SU-DHL-6 (cell line): ENCODE measurements around the gene BID.

Experiments used
- H2AFZ ChIP-seq: fragments of 200-600 bp; sonication (generic); 2 replicates; pipeline ENCODE4 v1.6.1; 2014; ENCODE audit warnings: low read depth, mild to moderate bottlenecking, moderate library complexity, mixed read lengths, antibody characterized with exemption, low read length; ENCODE audit not compliant: severe bottlenecking
- H3F3A ChIP-seq: fragments of 200-600 bp; shearing (Covaris generic); 2 replicates; pipeline ENCODE4 v1.6.0; 2016; ENCODE audit warnings: antibody characterized with exemption, mild to moderate bottlenecking; ENCODE audit not compliant: insufficient read depth
- H3K27ac ChIP-seq: fragments of 200-600 bp; sonication (generic); 2 replicates; pipeline ENCODE4 v1.5.1; 2016; ENCODE audit warnings: low read depth, mild to moderate bottlenecking, low read length, moderate library complexity, mixed read lengths
- H3K27me3 ChIP-seq: fragments of 200-600 bp; sonication (generic), shearing (Covaris generic); 2 replicates; pipeline ENCODE4 v1.6.0; 2014; ENCODE audit warnings: mild to moderate bottlenecking, low read length
- H3K36me3 ChIP-seq: fragments of 200-600 bp; sonication (generic); 2 replicates; pipeline ENCODE4 v1.6.1; 2014; ENCODE audit warnings: mild to moderate bottlenecking, low read length, mixed read lengths
- H3K4me2 ChIP-seq: fragments of 300-600, 200-600 bp; shearing (Covaris generic), sonication (generic); 2 replicates; pipeline ENCODE4 v1.6.0; 2014; ENCODE audit warnings: low read length, low read depth, mild to moderate bottlenecking; ENCODE audit not compliant: poor library complexity, severe bottlenecking
- H3K4me3 ChIP-seq: fragments of 200-600 bp; sonication (generic); 2 replicates; pipeline ENCODE4 v1.5.1; 2014; ENCODE audit warnings: antibody characterized with exemption, low read length, mild to moderate bottlenecking, mixed read lengths; ENCODE audit not compliant: insufficient read depth, poor library complexity, severe bottlenecking
- H3K79me2 ChIP-seq: fragments of 200-600 bp; sonication (generic); 2 replicates; pipeline ENCODE4 v1.6.1; 2014; ENCODE audit warnings: mild to moderate bottlenecking, low read length, moderate library complexity; ENCODE audit not compliant: insufficient read depth
- H3K9ac ChIP-seq: fragments of 200-600 bp; sonication (generic); 2 replicates; pipeline ENCODE4 v1.7.0; 2014; ENCODE audit warnings: mild to moderate bottlenecking, low read length
- H3K9me2 ChIP-seq: fragments of 200-600 bp; sonication (generic); replicated peaks from 2 replicates; pipeline ENCODE4 v1.6.1; 2014; ENCODE audit warnings: low read length; ENCODE audit not compliant: insufficient read depth
- H3K9me3 ChIP-seq: fragments of 200-600 bp; sonication (generic); 2 replicates; pipeline ENCODE4 v1.6.1; 2014; ENCODE audit warnings: low read length, mixed read lengths; ENCODE audit not compliant: insufficient read depth
- H4K20me1 ChIP-seq: fragments of 200-600 bp; sonication (generic); 2 replicates; pipeline ENCODE4 v1.6.1; 2014; ENCODE audit warnings: low read depth, mild to moderate bottlenecking, antibody characterized with exemption, low read length, moderate library complexity, mixed read lengths
- CTCF ChIP-seq: fragments of 200-600 bp; sonication (generic); IDR thresholded peaks from one replicate; pipeline ENCODE4 v1.5.1; 2017; ENCODE audit warnings: antibody characterized with exemption, mild to moderate bottlenecking, low read length, moderate library complexity; ENCODE audit not compliant: insufficient read depth, poor library complexity, severe bottlenecking
- EZH2phosphoT487 ChIP-seq: fragments of 200-600 bp; sonication (generic), shearing (Covaris generic); conservative IDR thresholded peaks from 2 replicates; pipeline ENCODE4 v1.6.1; 2018; ENCODE audit warnings: mild to moderate bottlenecking, antibody characterized with exemption, low read length, moderate library complexity, mixed read lengths

Gene BID

GRCh38 chr22:17811119-17811518, 36.9 kb upstream of the BID start:
- Histone ChIP-seq H4K20me1 (no peaks in the 10 kb centered on the region), H3K4me3 (no peak overlapping the region), H3K27me3 (no peaks in the 10 kb centered on the region), H2AFZ (no peak overlapping the region), H3F3A (no peaks in the 10 kb centered on the region), H3K36me3 (no peaks in the 10 kb centered on the region), H3K79me2 (no peaks in the 10 kb centered on the region), H3K9me2 (no peaks in the 10 kb centered on the region), H3K9me3 (no peaks in the 10 kb centered on the region), H3K27ac (no peak overlapping the region), H3K9ac (no peak overlapping the region), H3K4me2 (no peak overlapping the region)
- TF ChIP-seq CTCF (no peak), EZH2phosphoT487 (no peak)

- Histone ChIP-seq H2AFZ (no peak overlapping the region), H4K20me1 (no peaks in the 10 kb centered on the region), H3K27me3 (no peaks in the 10 kb centered on the region), H3F3A (no peaks in the 10 kb centered on the region), H3K4me3 (no peak overlapping the region), H3K9me3 (no peaks in the 10 kb centered on the region), H3K9ac (no peak overlapping the region), H3K4me2 (no peak overlapping the region), H3K36me3 (no peaks in the 10 kb centered on the region), H3K79me2 (no peaks in the 10 kb centered on the region), H3K27ac (no peak overlapping the region), H3K9me2 (no peaks in the 10 kb centered on the region)
- TF ChIP-seq CTCF: no peak
- no peak for TF ChIP-seq EZH2phosphoT487
Observed at GRCh38 chr22:17810570-17811116, 36.4 kb upstream of the BID start.

GRCh38 chr22:17808693-17809403, 34.6 kb upstream of the BID start:
- Histone ChIP-seq H3K79me2 (no peaks in the 10 kb centered on the region), H3K4me2 (no peak overlapping the region), H4K20me1 (no peaks in the 10 kb centered on the region), H3K27ac (no peak overlapping the region), H3K9ac (no peak overlapping the region), H2AFZ (no peak overlapping the region), H3K9me2 (no peaks in the 10 kb centered on the region), H3K36me3 (no peaks in the 10 kb centered on the region), H3F3A (no peaks in the 10 kb centered on the region), H3K27me3 (no peaks in the 10 kb centered on the region), H3K4me3 (no peak overlapping the region), H3K9me3 (no peaks in the 10 kb centered on the region)
- no peak for TF ChIP-seq CTCF
- no peak for TF ChIP-seq EZH2phosphoT487
